AML-193 (cell line): Measurements from ENCODE around the gene ZRSR2.
"Not testable (repeated sequence)": the region's sequence is repeated elsewhere in the genome, so short reads cannot be mapped to it uniquely, and the experiment has no call there.

ENCODE experiments used
- DNase-seq, 2 experiments: peaks; one replicate each; lab custom pipeline; 2025; lab: John Stamatoyannopoulos, UW

ZRSR2 gene

GRCh38 chrX:15804563-15804962, 14.3 kb downstream of the ZRSR2 start:
- peak; percentile 49 to 50 for DNase-seq

GRCh38 chrX:15808254-15808653, 18.0 kb downstream of the ZRSR2 start:
- DNase-seq: no peak

GRCh38 chrX:15812192-15812938, 22.1 kb downstream of the ZRSR2 start:
- no peak for DNase-seq

- no peak for DNase-seq
Measured at GRCh38 chrX:15813416-15813815, 23.1 kb downstream of the ZRSR2 start.

GRCh38 chrX:15814771-15815365, 24.6 kb downstream of the ZRSR2 start:
- DNase-seq: no peak

- DNase-seq: no peak
Measured at GRCh38 chrX:15815779-15816437, 25.6 kb downstream of the ZRSR2 start.

GRCh38 chrX:15816438-15816809, 26.1 kb downstream of the ZRSR2 start:
- no peak for DNase-seq

GRCh38 chrX:15816886-15817285, 26.6 kb downstream of the ZRSR2 start:
- DNase-seq: peak; percentile 38 to 56

- DNase-seq: no peak
Measured at GRCh38 chrX:15820106-15821073, 30.1 kb downstream of the ZRSR2 start.

GRCh38 chrX:15822922-15823321, 32.6 kb downstream of the ZRSR2 start:
- DNase-seq: no peak

- no peak for DNase-seq
Measured at GRCh38 chrX:15825936-15826335, 35.7 kb downstream of the ZRSR2 start.

GRCh38 chrX:15829217-15829616, 38.9 kb downstream of the ZRSR2 start:
- DNase-seq: no peak

- DNase-seq: not testable (repeated sequence)
Measured at GRCh38 chrX:15831347-15831746, 41.1 kb downstream of the ZRSR2 start.

- DNase-seq: peak; percentile 17 to 22
Measured at GRCh38 chrX:15834053-15834452, 43.8 kb downstream of the ZRSR2 start.

- no peak for DNase-seq
Measured at GRCh38 chrX:15834827-15835595, 44.7 kb downstream of the ZRSR2 start.

- no peak for DNase-seq
Measured at GRCh38 chrX:15838017-15838416, 47.7 kb downstream of the ZRSR2 start.

- no peak for DNase-seq
Measured at GRCh38 chrX:15841853-15842516, 51.7 kb downstream of the ZRSR2 start.

GRCh38 chrX:15843960-15844359, 53.7 kb downstream of the ZRSR2 start:
- DNase-seq: no peak

GRCh38 chrX:15848576-15848975, 58.3 kb downstream of the ZRSR2 start:
- DNase-seq: no peak

- no peak for DNase-seq
Measured at GRCh38 chrX:15849555-15849954, 59.3 kb downstream of the ZRSR2 start.

GRCh38 chrX:15853586-15854079, 63.3 kb downstream of the ZRSR2 start:
- no peak for DNase-seq
